ENCODE data around the gene MAB21L4. TPM values are rescaled to one million over a fixed set of nuclear protein-coding genes. Genes with fewer than 3 reads are reported as not detected.

The MAB21L4 gene
- total and polyA plus RNA-seq, 2 experiments from 2014 or later = not detected

- TF ChIP-seq ZNF462 (CRISPR knock-in tag; IDR thresholded peaks at IDR 0.05) (no peak), REST (IDR thresholded peaks at IDR 0.05; ENCODE audit: unreplicated experiment) (no peak), POLR2AphosphoS5 (IDR thresholded peaks at IDR 0.05; ENCODE audit: low read depth) (no peak)
Observed at GRCh38 chr2:240934701-240935102, 38.7 kb upstream of the MAB21L4 start (continued).

- no peak overlapping the region for H3K27ac Mint-ChIP-seq
- no peak for ATAC-seq
- no peak overlapping the region for H3K4me3 Mint-ChIP-seq
Observed at GRCh38 chr2:240933966-240934700, 38.2 kb upstream of the MAB21L4 start.

More at GRCh38 chr2:240933966-240934700, 38.2 kb upstream of the MAB21L4 start:
- no peak overlapping the region for H3K4me2 ChIP-seq
- H4K20me1 ChIP-seq (replicated peaks; ENCODE audit: insufficient read depth) = no peaks in the 10 kb centered on the region
- no peaks in the 10 kb centered on the region for H3K36me3 ChIP-seq (ENCODE audit: insufficient read depth)
- H3F3A ChIP-seq (replicated peaks; ENCODE audit: low read depth) = no peaks in the 10 kb centered on the region
- H3K27me3 Mint-ChIP-seq (ENCODE audit: insufficient read depth, low read depth, poor library complexity) = peaks cover 3% of the 10 kb centered on the region
- H3K4me1 Mint-ChIP-seq = no peaks in the 10 kb centered on the region; the same call in 2 of the 3 replicates
- H2AFZ ChIP-seq = no peak overlapping the region
- TF ChIP-seq EZH2 (IDR thresholded peaks at IDR 0.05; ENCODE audit: low read depth, unreplicated experiment) (no peak), EZH2phosphoT487 (IDR thresholded peaks at IDR 0.05; ENCODE audit: unreplicated experiment) (no peak)
- H3K36me3 Mint-ChIP-seq (ENCODE audit: low read depth) = no peaks in the 10 kb centered on the region
- H3K27me3 ChIP-seq (ENCODE audit: insufficient read depth) = no peaks in the 10 kb centered on the region
- no peak overlapping the region for H3K27ac ChIP-seq (ENCODE audit: low read depth)
- H3K9me2 ChIP-seq (ENCODE audit: insufficient read depth) = no peaks in the 10 kb centered on the region
- no peak for DNase-seq (ENCODE audit: low spot score)
- no peaks in the 10 kb centered on the region; the same call in 1 of the 3 replicates for H3K9me3 Mint-ChIP-seq
- no peak overlapping the region for H3K4me3 ChIP-seq
- no peaks in the 10 kb centered on the region for H3K79me2 ChIP-seq (replicated peaks; ENCODE audit: insufficient read depth)
- no peaks in the 10 kb centered on the region for H3K4me1 ChIP-seq (ENCODE audit: insufficient read depth)

All from GM23338 (cell line).